H1 (cell line): ENCODE results near the gene RDH14. TPM values are rescaled to one million over a fixed set of nuclear protein-coding genes. Genes with fewer than 3 reads are reported as not detected.

Source experiments
- ASH2L ChIP-seq: fragments of 200-600, 300-600 bp; sonication (generic); IDR thresholded peaks from one replicate; pipeline ENCODE4 v1.7.1; 2017; ENCODE audit warnings: low read length
- BACH1 ChIP-seq: IDR thresholded peaks from 2 replicates; pipeline ENCODE4 v1.6.1; 2012; ENCODE audit warnings: low read length, improper control_type of control experiment
- EZH2 ChIP-seq: fragments of 200-600 bp; sonication (generic); IDR thresholded peaks from 2 replicates; pipeline ENCODE4 v1.7.1; 2012; ENCODE audit warnings: low read depth, mild to moderate bottlenecking, moderate library complexity, low read length, inconsistent platforms; ENCODE audit not compliant: severe bottlenecking
- HDAC6 ChIP-seq: IDR thresholded peaks from one replicate; pipeline ENCODE4 v1.7.1; 2012; ENCODE audit warnings: low read depth, mild to moderate bottlenecking, inconsistent platforms, low read length, moderate library complexity
- ZNF274 ChIP-seq: IDR thresholded peaks from 2 replicates; pipeline ENCODE4 v1.7.0; 2012; ENCODE audit warnings: low read length, borderline replicate concordance; ENCODE audit errors: extremely low read depth
- polyA plus RNA-seq, 7 experiments: library from polyadenylated mRNA; depleted of rRNA in 3 of 7; stranded (reverse) in 5 of 7; unstranded in 2 of 7; fragments of >200 nt in 5 of 7; fragments of 200-250 nt in 2 of 7; gene quantifications; 1 replicate in 5 of 7; 2 replicates in 1 of 7; 4 replicates in 1 of 7; pipeline versions ENCODE4 v1.2.1 to v1.2.3, GENCODE V29; 2011 to 2013; ENCODE audit warnings: missing spikeins in 2 of 7, mixed read lengths in 2 of 7
- total RNA-seq: library from RNA; stranded (reverse); fragmentation: NEBNext Ultra II Directional; extraction: Animal tissue kit (Norgen Biotek cat#: 25700); gene quantifications from 2 replicates; pipeline ENCODE4 v1.2.1, GENCODE V29; 2021

The RDH14 gene
- total and polyA plus RNA-seq, 2 of the 8 experiments (the other 6 are each of a cell fraction or from before 2014, with no cell fraction given): 14.7 to 23.6 TPM

GRCh38 chr2:18517386-18517785 lies 43.1 kb downstream of the RDH14 start (continued):
- TF ChIP-seq EZH2 (no peak), ZNF274 (no peak), BACH1 (no peak), HDAC6 (no peak), ASH2L (no peak)
